ENCODE results near the gene FAM107A. TPM values are rescaled to one million over a fixed set of nuclear protein-coding genes. Genes with fewer than 3 reads are reported as not detected.

The FAM107A gene
- total and polyA plus RNA-seq, 2 of the 13 experiments (the other 11 are each of a cell fraction or from before 2014, with no cell fraction given): not detected

DNA sequence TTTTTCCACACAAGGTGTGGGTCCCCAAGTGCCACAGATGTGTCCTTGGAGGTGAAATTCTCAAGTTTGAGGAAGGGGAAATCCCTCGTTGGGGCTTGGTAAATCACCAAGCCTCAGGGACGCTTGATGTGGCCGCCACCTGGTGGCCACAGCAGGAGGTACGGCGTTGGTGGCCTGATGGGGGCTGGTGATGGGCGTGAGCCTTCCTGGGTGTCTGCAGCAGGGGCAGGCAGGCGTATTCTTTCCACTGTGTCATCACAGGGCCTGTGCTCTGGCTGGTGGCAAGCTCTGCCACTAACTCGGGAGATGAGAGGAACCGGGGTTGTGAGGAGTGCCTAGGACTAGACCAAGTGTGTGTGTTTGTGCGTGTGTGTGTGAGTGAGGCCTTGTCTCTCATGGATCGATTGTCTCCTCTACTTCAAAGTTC, 44.4 kb downstream of the FAM107A start (continued):
- TF ChIP-seq, protein P1, sequence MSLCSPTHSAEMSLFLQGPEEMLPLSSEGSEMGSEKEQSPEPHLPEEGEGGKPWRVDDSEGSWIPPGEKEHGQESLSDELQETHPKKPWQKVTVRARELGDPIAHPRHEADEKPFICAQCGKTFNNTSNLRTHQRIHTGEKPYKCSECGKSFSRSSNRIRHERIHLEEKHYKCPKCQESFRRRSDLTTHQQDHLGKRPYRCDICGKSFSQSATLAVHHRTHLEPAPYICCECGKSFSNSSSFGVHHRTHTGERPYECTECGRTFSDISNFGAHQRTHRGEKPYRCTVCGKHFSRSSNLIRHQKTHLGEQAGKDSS (CRISPR knock-in tag; IDR thresholded peaks at IDR 0.05; ENCODE audit: borderline replicate concordance, low read depth): peak; percentile 63; the same call in 1 of the 2 replicates
- no peak for TF ChIP-seq ZNF225 (CRISPR knock-in tag; IDR thresholded peaks at IDR 0.05)
- TF ChIP-seq ZSCAN21 (CRISPR knock-in tag; IDR thresholded peaks at IDR 0.05; ENCODE audit: borderline replicate concordance): no peak
- TF ChIP-seq MTA1 (CRISPR knock-in tag; IDR thresholded peaks at IDR 0.05; ENCODE audit: borderline replicate concordance): 0 out of 2 replicates have a peak, but pooled peaks have one; percentile 64
- TF ChIP-seq MAX (IDR thresholded peaks at IDR 0.05): peak; percentile 41; the same call in 1 of the 2 replicates
- TF ChIP-seq ZNF792 (CRISPR knock-in tag; IDR thresholded peaks at IDR 0.05): peak; percentile 81; the same call in 1 of the 2 replicates
- peak; percentile 39; the same call in 1 of the 2 replicates for TF ChIP-seq MED1 (CRISPR knock-in tag; IDR thresholded peaks at IDR 0.05)
- no peak for TF ChIP-seq MED8 (CRISPR knock-in tag; IDR thresholded peaks at IDR 0.05; ENCODE audit: insufficient replicate concordance)
- TF ChIP-seq, protein P2, sequence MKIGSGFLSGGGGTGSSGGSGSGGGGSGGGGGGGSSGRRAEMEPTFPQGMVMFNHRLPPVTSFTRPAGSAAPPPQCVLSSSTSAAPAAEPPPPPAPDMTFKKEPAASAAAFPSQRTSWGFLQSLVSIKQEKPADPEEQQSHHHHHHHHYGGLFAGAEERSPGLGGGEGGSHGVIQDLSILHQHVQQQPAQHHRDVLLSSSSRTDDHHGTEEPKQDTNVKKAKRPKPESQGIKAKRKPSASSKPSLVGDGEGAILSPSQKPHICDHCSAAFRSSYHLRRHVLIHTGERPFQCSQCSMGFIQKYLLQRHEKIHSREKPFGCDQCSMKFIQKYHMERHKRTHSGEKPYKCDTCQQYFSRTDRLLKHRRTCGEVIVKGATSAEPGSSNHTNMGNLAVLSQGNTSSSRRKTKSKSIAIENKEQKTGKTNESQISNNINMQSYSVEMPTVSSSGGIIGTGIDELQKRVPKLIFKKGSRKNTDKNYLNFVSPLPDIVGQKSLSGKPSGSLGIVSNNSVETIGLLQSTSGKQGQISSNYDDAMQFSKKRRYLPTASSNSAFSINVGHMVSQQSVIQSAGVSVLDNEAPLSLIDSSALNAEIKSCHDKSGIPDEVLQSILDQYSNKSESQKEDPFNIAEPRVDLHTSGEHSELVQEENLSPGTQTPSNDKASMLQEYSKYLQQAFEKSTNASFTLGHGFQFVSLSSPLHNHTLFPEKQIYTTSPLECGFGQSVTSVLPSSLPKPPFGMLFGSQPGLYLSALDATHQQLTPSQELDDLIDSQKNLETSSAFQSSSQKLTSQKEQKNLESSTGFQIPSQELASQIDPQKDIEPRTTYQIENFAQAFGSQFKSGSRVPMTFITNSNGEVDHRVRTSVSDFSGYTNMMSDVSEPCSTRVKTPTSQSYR (CRISPR knock-in tag; IDR thresholded peaks at IDR 0.05; ENCODE audit: borderline replicate concordance): peak; percentile 68; the same call in 1 of the 2 replicates
- TF ChIP-seq ZNF496 (CRISPR knock-in tag; IDR thresholded peaks at IDR 0.05; ENCODE audit: insufficient replicate concordance): no peak
- TF ChIP-seq XRCC5 (optimal IDR thresholded peaks at IDR 0.05; ENCODE audit: low read length): peak; percentile 91
- 0 out of 4 replicates have a peak, but pooled peaks of 1 of the 2 experiments have one; percentile 11 for TF ChIP-seq EP300 (IDR thresholded peaks at IDR 0.05; ENCODE audit: low read depth in 2 of 2, low read length in 2 of 2)
- TF ChIP-seq EP300 (CRISPR knock-in tag; IDR thresholded peaks at IDR 0.05; ENCODE audit: borderline replicate concordance): no peak
- TF ChIP-seq MIXL1 (CRISPR knock-in tag; IDR thresholded peaks at IDR 0.05): 0 out of 2 replicates have a peak, but pooled peaks have one; percentile 26
- TF ChIP-seq ZNF556 (CRISPR knock-in tag; IDR thresholded peaks at IDR 0.05; ENCODE audit: borderline replicate concordance): peak; percentile 76; the same call in 1 of the 2 replicates
- TF ChIP-seq EEA1 (CRISPR knock-in tag; IDR thresholded peaks at IDR 0.05; ENCODE audit: borderline replicate concordance): no peak
- TF ChIP-seq SPEN (CRISPR knock-in tag; IDR thresholded peaks at IDR 0.05; ENCODE audit: low read depth): peak; percentile 44; the same call in 1 of the 2 replicates
- no peak for TF ChIP-seq TCF12 (IDR thresholded peaks at IDR 0.05)
- no peak for TF ChIP-seq TCF12 (CRISPR knock-in tag; IDR thresholded peaks at IDR 0.05)
- TF ChIP-seq ZNF782 (CRISPR knock-in tag; IDR thresholded peaks at IDR 0.05; ENCODE audit: borderline replicate concordance): 0 out of 2 replicates have a peak, but pooled peaks have one; percentile 46
- TF ChIP-seq KDM1A (CRISPR knock-in tag; IDR thresholded peaks at IDR 0.05): no peak
- TF ChIP-seq, protein P3, sequence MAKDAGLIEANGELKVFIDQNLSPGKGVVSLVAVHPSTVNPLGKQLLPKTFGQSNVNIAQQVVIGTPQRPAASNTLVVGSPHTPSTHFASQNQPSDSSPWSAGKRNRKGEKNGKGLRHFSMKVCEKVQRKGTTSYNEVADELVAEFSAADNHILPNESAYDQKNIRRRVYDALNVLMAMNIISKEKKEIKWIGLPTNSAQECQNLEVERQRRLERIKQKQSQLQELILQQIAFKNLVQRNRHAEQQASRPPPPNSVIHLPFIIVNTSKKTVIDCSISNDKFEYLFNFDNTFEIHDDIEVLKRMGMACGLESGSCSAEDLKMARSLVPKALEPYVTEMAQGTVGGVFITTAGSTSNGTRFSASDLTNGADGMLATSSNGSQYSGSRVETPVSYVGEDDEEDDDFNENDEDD (CRISPR knock-in tag; IDR thresholded peaks at IDR 0.05; ENCODE audit: borderline replicate concordance): no peak
- peak; percentile 9; the same call in 1 of the 2 replicates for TF ChIP-seq NR2F2 (IDR thresholded peaks at IDR 0.05; ENCODE audit: borderline replicate concordance, low read depth)
- TF ChIP-seq ZNF580 (CRISPR knock-in tag; IDR thresholded peaks at IDR 0.05; ENCODE audit: borderline replicate concordance, low read depth): 0 out of 2 replicates have a peak, but pooled peaks have one; percentile 58
- peak; percentile 52; the same call in 1 of the 2 replicates for TF ChIP-seq GABPB1 (CRISPR knock-in tag; IDR thresholded peaks at IDR 0.05)

All from HepG2 (cell line).